NOMO-1 treated with DMSO at 0.1 percent for 48 hours (cell line): ENCODE measurements around the gene EPN2.

Source experiments
- DNase-seq: peaks from one replicate; lab custom pipeline; 2025; ENCODE audit not compliant: unreplicated experiment; lab: John Stamatoyannopoulos, UW

EPN2 gene

DNA sequence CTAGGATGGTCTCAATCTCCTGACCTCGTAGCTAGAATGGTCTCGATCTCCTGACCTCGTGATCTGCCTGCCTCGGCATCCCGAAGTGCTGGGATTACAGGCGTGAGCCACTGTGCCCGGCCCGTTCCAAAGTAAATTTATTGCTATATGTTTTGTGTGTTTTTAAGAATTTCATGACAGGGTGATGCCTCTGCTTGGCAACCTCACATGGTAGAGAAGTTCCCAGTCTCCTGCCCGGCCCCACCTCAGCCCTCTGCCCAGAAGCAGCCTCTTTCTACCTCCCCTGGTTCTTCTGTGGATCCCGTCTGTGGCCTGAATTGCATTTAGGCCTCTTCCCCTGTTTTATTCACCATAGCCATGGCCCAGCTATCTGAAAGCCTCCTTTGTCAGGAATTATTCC is 70.4 kb downstream of the EPN2 start:
- DNase-seq: no peak

DNA sequence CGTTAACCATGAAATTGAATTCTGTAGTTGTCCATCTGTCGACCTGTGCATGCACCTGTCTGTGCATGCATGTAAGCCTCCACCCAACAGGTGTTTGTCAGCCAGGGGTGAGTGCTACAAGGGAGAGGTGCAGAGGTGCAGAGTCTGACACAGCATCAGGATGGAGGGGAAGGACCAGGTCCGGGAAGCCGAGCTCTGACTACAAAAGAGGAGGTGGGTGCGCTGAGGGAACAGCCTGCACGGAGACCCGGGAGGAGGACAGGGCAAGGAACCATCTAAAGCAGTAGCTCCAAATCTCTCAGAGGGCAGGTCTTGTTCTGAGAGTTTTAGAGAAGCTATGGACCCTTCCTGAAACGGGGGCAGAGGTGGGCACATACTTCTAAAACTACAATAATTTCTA is 71.2 kb downstream of the EPN2 start:
- no peak for DNase-seq

GRCh38 chr17:19309701-19310100 is 72.5 kb downstream of the EPN2 start:
- DNase-seq: no peak

- no peak for DNase-seq
These were observed 73.0 kb downstream of the EPN2 start for GRCh38 chr17:19310151-19310550.

DNA sequence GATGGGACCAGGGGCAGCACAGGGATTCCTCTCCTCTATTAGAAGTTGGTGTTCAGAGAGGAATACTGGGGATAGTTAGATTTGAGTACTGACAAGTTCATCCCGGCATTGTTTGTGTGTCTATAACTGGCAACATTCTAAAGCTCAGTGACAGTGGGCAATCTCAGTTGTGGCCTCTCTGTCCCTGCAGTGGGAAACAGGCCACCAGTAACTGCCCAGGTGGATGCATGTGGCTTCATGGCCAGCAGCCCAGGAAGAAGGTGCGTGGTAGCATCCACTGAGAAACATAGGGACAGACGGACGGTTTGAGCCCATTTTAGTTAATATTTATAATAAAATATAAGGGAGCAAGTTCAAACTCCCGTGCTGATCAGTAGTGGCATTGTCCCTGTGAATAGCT is 73.8 kb downstream of the EPN2 start:
- no peak for DNase-seq

DNA sequence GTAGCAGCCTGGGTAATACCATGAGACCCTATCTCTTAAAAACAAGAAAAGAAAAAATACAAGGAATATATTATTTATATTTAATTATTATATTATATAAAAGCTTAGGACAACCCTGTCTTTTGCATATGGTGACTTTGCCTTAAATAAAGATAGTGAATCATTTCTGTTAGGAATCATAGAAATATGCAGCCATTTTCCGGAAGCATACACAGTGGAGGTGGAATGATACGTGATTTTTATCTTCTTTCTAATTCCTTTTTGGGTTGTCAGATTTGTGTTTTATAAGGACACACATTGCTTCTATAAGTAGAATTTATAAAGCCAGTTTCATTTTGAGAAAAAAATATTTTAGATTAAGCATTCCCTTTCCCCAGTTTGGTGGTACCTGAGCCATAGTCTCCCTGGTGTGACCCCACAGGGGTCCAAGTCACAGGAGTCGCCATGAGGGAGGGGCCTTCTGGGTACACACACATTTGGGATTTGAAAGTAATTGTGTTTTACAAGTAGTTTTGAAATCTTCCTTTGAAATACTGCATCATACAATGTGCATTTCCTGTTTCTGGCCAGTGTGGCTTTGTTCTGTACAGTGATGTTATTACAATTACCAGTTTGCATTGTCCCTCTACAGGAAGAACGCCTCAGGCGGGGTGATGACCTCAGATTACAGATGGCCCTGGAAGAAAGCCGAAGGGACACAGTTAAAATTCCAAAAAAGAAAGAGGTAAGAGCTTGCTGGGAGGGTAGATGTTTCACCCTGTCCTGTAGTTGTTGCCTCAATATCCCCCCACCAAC is 74.5 kb downstream of the EPN2 start:
- peak; percentile 60 for DNase-seq

DNA sequence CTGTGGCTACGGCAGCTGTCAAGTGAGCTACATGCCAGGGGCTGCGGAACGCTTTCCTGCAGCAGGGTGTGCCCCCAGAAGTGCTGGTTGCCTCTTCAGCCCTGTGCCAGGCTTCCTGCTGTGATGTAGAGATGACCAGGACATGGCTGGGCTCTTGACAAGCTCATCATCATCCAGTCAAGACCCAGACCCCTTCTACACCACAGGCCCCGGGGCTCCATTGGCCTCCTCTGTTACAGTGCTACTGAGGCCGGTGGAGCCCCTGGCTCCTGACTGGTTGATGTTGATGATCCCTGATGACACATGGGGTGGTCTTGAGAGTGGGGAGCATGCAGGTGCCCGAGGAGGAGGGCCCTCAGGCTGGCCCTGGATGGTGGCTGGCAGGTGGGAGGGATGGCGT is 75.2 kb downstream of the EPN2 start:
- no peak for DNase-seq

- DNase-seq: no peak
These were observed 76.0 kb downstream of the EPN2 start for GRCh38 chr17:19313066-19313745.

DNA sequence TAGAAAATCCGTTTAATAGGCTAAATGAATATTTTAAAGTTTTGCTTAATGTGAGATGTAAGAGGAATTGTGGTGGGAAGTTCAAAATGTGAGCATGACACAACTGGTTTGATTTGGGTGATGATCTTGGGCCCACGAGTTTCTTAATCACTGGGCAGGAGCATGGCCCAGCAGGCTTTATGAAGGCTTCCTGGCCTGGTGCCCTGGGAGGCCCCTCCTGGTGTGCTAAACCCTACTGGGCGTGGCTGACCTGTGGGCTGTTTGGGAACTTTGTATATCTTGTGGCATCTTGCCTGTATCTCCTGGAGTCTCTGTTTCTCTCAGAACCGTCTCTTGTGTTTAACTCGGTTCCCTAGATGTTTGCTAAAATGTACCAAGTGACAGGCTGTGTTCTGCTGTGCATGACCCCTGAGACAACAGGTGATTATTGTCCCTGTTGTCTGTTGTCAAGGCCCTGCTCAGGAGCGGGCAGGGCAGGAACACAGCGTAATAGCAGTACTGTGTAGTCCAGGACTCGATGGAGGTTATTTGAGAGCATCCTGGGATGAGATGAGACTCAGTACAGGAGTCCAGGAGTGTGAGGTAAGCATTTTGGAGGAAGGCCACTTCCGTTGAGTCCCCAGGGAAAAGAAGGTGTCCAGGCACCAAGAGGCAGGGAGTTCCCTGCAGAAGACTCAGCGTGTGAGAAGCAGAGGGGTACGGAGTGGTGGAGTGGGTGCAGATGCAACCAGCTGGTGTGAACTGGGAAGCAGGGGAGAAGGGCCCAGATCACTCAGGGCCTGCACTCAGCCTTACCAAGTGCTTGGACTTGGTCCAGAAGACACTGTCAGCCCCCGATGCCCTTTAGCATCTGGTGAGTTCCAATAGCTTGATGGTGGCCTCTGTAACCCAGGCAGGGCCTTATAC is 76.8 kb downstream of the EPN2 start:
- no peak for DNase-seq

DNA sequence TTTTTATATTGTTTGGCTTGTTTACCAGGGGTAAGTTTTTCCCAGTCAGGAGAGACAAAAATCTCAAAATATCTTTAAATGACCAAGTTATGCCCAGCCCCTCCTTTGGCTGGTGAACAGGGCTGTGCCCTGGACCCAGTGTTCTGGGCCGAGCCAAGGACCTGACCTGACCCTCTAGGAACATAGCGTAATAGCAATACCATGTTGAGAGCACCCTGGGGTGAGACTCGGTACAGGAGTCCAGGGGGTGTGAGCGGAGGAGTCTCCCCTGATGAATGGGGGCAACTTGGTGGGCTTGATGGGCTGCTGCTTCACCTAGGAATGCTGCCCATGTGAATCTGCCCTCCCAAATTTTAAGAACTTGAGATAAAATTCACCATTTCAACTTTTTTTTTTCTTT is 77.9 kb downstream of the EPN2 start:
- no peak for DNase-seq

GRCh38 chr17:19316761-19317358 is 79.7 kb downstream of the EPN2 start:
- no peak for DNase-seq

DNA sequence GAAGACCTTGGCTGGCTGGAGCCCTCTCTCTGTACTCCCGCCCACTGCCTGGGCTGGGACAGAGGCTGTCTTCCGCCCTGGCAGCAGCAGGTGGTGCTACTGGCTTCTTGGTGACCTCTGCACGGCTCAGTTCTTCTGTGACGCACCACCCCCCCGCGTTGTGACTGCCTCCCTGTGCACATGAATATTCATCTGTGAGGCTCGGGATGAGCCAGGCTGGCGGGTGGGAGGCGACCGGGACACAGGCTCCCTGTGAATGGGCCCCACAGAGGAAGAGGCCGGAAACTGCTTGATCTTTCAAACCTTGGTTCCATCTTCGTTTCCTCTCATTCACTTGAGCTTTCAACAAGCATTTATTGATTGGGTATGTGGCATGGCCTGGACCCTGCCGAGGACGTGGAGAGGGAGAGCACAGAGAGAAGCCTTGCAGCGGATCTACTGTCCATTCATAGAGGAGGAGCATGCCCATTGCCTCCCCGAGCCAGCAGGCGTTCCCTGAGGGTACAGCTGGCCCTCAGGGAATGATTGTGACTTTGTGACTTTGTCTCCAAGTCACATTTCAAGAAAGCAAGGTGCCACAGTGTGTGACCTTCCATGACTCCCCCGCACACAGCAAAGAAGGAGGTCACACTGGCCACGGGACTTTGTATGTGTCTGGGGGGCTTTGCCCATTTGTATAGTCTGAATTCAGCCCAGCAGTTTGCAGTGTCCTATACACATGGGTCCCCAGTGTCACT is 80.4 kb downstream of the EPN2 start:
- no peak for DNase-seq

DNA sequence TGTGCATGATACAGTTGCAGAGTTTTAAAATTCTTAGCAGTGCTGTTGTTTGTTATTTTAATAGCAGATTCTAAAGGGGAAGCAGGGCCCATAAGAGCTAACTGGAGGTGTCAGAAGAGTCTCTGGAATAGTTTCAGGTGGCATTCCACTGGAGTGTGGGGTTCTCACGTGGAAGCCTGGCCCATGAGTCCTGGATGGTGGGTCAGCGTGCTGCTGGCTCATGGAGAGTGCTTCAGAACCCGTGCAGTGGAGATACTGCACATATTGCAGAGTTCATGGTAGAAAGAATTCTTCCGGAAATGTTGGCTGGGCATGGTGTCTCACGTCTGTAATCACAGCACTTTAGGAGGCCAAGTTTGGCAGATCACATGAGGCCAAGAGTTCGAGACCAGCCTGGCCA is 81.4 kb downstream of the EPN2 start:
- DNase-seq: no peak

DNA sequence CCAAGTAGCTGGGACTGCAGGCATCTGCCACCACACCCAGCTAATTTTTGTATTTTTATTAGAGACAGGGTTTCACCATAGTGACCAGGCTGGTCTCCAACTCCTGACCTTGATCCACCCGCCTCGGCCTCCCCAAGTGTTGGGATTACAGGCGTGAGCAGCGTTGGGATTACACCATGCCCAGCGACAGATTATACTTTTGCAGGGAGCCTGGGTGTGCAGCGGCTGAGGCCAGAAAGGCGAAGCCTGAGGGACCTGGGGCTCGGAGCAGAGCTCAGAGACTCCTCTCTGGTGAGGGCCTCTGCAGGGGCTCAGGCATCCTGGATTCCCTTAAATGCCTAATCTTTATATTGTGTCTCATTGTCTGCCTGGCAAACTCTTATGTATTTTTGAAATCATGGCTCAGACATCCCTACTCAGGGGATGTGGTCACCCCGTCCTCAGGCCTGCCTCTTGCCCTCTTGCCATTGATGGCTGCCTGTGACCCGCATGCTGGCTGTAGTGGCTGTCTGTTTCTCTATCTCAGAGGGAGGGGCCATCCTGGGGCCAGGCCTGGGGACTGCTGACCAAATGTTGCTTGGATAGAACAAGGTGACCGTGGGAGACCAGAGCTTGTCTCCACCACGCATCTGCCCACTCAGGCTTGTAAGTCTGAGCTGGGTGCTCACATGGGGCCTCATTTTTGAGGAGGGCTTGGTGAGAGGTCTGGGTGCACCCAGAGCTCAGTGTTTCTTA is 82.8 kb downstream of the EPN2 start:
- DNase-seq: no peak

- no peak for DNase-seq
These were observed 83.7 kb downstream of the EPN2 start for GRCh38 chr17:19320876-19321275.

GRCh38 chr17:19321481-19322128 is 84.4 kb downstream of the EPN2 start:
- DNase-seq: no peak

DNA sequence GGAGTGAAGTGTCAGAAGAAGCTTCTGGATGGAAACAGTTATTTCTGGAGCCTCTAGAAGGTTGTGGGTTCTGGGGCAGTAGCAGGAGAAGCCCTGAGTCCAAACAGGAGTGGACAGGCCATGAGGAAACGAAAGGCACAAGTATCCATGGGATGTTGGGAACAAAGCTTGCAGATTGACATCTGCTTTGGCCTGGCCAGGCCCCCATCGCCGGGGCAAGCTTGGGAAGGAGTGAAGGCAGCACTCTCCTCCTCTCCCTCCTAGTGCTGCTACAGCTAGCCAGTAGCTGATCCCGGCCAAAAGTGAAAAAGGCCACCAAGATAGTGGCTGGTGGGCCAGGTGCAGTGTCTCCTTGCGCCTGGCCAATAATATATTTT is 85.0 kb downstream of the EPN2 start:
- no peak for DNase-seq

DNA sequence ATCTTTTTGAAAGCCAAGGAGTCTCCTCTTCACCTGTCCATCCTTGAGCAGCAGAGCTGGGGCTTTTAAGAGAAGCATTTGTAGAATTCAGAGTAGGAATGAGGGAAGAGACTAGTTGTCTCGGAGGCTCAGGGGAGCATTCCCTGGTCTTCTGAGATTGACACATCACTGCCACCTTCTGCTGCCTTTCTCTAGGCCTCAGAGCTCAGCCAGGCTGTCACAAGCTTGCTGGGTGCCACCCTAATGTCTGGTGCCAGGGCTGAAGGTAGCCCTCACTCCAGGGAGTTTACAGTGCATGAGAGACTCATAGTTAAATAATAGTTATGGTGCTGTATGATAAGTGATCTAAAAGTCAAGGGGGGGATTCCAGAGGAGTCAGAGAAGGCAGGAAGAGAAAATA is 85.7 kb downstream of the EPN2 start:
- no peak for DNase-seq

DNA sequence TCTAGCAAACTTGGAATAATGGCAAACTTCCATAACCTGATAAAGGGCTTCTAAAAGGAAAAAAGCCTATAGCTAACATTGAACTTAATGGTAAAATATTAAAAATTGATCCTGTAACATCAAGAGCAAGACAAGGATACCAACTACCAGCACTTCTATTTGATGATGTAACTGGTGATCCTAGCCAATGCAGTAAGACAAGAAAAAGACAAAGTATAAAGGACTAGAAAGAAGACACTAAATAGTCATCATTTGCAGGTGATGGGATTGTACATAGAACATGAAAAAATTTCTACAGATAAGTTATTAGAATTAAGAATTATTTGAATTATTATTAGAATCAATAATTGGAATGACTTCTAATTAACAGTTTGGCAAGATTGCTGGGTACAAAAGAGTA is 88.4 kb downstream of the EPN2 start:
- DNase-seq: no peak
